Measurements from ENCODE around the gene C11orf21. TPM values are rescaled to one million over a fixed set of nuclear protein-coding genes. Genes with fewer than 3 reads are reported as not detected.

The C11orf21 gene
- total and polyA plus RNA-seq, 10 of the 15 experiments (the other 5 are each of a cell fraction or from before 2014, with no cell fraction given): 0.04 to 0.26 (median 0.11) TPM; not detected in 7

DNA sequence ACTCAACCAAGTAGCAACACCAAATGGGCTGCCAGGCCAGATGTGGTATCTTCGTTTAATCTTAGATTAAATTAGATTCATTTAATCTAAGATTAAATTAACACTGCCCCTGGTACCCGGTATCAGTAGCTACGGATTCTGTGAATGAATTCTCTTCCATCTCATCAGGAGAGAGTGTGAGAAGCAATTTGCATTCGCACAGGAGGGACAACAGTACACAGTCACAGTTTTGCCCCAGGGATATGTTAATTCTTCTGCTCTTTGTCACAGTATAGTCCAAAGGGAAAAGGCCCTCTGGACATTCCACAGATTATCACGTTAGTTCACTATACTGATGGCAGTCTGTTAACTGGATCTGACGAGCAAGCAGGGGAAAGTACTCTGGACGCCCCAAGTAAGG, 54.2 kb downstream of the C11orf21 start:
- no TSS peak for BruUV-seq (replicated peaks)
- 20% methylated on average over 7 of the region's 7 CpGs for WGBS (ENCODE audit: insufficient coverage, insufficient replicate concordance, low lambda C conversion rate, missing lambda C conversion rate)

More for the DNA sequence above, 54.2 kb downstream of the C11orf21 start:
- no peak overlapping the region for H2AFZ ChIP-seq (ENCODE audit: control insufficient read depth, low read depth, low read length)
- H3K27me3 ChIP-seq (replicated peaks in 1 of 2; ENCODE audit: control insufficient read depth in 2 of 2, insufficient read depth in 2 of 2, low read length in 1 of 2): no peaks in the 10 kb centered on the region; a peak in 2 of 4 replicates
- H3K4me3 ChIP-seq: no peak overlapping the region
- TF ChIP-seq SMC3 (IDR thresholded peaks at IDR 0.05; ENCODE audit: borderline replicate concordance, low read length) (no peak), MTA3 (IDR thresholded peaks at IDR 0.05; ENCODE audit: borderline replicate concordance, low read length) (no peak), ATF3 (IDR thresholded peaks at IDR 0.05; ENCODE audit: borderline replicate concordance, extremely low read depth, low read depth, low read length) (no peak), RFX5 (IDR thresholded peaks at IDR 0.05; ENCODE audit: low read depth, low read length) (no peak), POLR2AphosphoS5 (IDR thresholded peaks at IDR 0.05; ENCODE audit: low read length) (no peak), BHLHE40 (IDR thresholded peaks at IDR 0.05; ENCODE audit: borderline replicate concordance in 1 of 2, low read depth in 2 of 2, low read length in 1 of 2) (no peak), PAX5 (IDR thresholded peaks at IDR 0.05; ENCODE audit: borderline replicate concordance, low read depth, low read length) (no peak), SREBF2 (IDR thresholded peaks at IDR 0.05; ENCODE audit: low read length) (no peak), ZBTB33 (IDR thresholded peaks at IDR 0.05) (no peak)
- TF ChIP-seq, protein P1, sequence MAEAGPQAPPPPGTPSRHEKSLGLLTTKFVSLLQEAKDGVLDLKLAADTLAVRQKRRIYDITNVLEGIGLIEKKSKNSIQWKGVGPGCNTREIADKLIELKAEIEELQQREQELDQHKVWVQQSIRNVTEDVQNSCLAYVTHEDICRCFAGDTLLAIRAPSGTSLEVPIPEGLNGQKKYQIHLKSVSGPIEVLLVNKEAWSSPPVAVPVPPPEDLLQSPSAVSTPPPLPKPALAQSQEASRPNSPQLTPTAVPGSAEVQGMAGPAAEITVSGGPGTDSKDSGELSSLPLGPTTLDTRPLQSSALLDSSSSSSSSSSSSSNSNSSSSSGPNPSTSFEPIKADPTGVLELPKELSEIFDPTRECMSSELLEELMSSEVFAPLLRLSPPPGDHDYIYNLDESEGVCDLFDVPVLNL (IDR thresholded peaks at IDR 0.05; ENCODE audit: low read depth, low read length): no peak
- no peak for ATAC-seq
- H3K27ac ChIP-seq (ENCODE audit: control insufficient read depth, insufficient read depth): no peak overlapping the region
- no peaks in the 10 kb centered on the region for H3K36me3 ChIP-seq (ENCODE audit: control insufficient read depth in 2 of 2, insufficient read depth in 2 of 2, low read length in 1 of 2)
- ChIA-PET RAD21 (ENCODE audit: unreplicated experiment) (no interaction called here), POLR2A (no interaction called here), SMC1A (ENCODE audit: uncharacterized antibody, unreplicated experiment) (no interaction called here), CTCF (no interaction called here)
- H3K9me3 ChIP-seq (replicated peaks; ENCODE audit: control insufficient read depth, insufficient read depth, low read length): no peaks in the 10 kb centered on the region
- no peak for FAIRE-seq
- no peak for DNase-seq (ENCODE audit: low read depth, low spot score)
- in situ Hi-C loops (cut with MboI): no loop called here
- H4K20me1 ChIP-seq (ENCODE audit: control insufficient read depth, insufficient read depth): no peaks in the 10 kb centered on the region
- H3K79me2 ChIP-seq (ENCODE audit: control insufficient read depth, insufficient read depth, low read length): no peaks in the 10 kb centered on the region
- H3K4me1 ChIP-seq (ENCODE audit: control insufficient read depth, insufficient read depth, low read length): no peaks in the 10 kb centered on the region
- intact Hi-C loops (cut with micrococcal nuclease; ENCODE audit: unreplicated experiment): no loop called here
- H3K4me2 ChIP-seq (ENCODE audit: control insufficient read depth, insufficient read depth): no peak overlapping the region
- H3K9ac ChIP-seq (ENCODE audit: control insufficient read depth, insufficient read depth, low read length): no peak overlapping the region

Small RNAs within 50 kb of the gene (small RNA-seq; reads per million reads assigned to genes)
- not detected for gene RNU6-878P

Other genes starting within 250 kb of the C11orf21 start
Only the 7 nearest of the 9 such genes appear.
- gene INS, start 140.7 kb downstream of the C11orf21 start, total RNA-seq (2014; rRNA removed): not detected in 2 replicates
- gene INS, start 140.7 kb downstream of the C11orf21 start, total RNA-seq (2014; rRNA removed; fragmentation: Illumina TruSeq; extraction: Trizol): not detected in 2 replicates
- gene INS, start 140.7 kb downstream of the C11orf21 start, total RNA-seq (2021): not detected in 2 replicates
- not detected in 2 replicates for gene INS, start 140.7 kb downstream of the C11orf21 start, polyA plus RNA-seq (2011; rRNA removed)
- not detected in 2 replicates for gene INS, start 140.7 kb downstream of the C11orf21 start, polyA plus RNA-seq (2014; fragmentation: Illumina TruSeq; extraction: Trizol)
- gene INS, start 140.7 kb downstream of the C11orf21 start, polyA plus RNA-seq (2014; fragmentation: Nextera tagmentation; extraction: Ambion mirVana): not detected
- gene INS, start 140.7 kb downstream of the C11orf21 start, polyA plus RNA-seq (2014; rRNA removed): not detected in 2 replicates
- not detected for gene INS, start 140.7 kb downstream of the C11orf21 start, polyA plus RNA-seq (2016; fragmentation: Nextera tagmentation; extraction: Ambion mirVana)
- not detected in 2 replicates for gene TH, start 130.1 kb downstream of the C11orf21 start, total RNA-seq (2014; rRNA removed)
- not detected in 2 replicates for gene TH, start 130.1 kb downstream of the C11orf21 start, total RNA-seq (2014; rRNA removed; fragmentation: Illumina TruSeq; extraction: Trizol)
- not detected in 2 replicates for gene TH, start 130.1 kb downstream of the C11orf21 start, total RNA-seq (2021)
- not detected in 2 replicates for gene TH, start 130.1 kb downstream of the C11orf21 start, polyA plus RNA-seq (2011; rRNA removed)
- gene TH, start 130.1 kb downstream of the C11orf21 start, polyA plus RNA-seq (2014; fragmentation: Illumina TruSeq; extraction: Trizol): not detected in 2 replicates
- gene TH, start 130.1 kb downstream of the C11orf21 start, polyA plus RNA-seq (2014; fragmentation: Nextera tagmentation; extraction: Ambion mirVana): not detected
- gene TH, start 130.1 kb downstream of the C11orf21 start, polyA plus RNA-seq (2014; rRNA removed): not detected in 2 replicates
- not detected for gene TH, start 130.1 kb downstream of the C11orf21 start, polyA plus RNA-seq (2016; fragmentation: Nextera tagmentation; extraction: Ambion mirVana)
- not detected in 2 replicates for gene ASCL2, start 31.3 kb downstream of the C11orf21 start, total RNA-seq (2014; rRNA removed)
- gene ASCL2, start 31.3 kb downstream of the C11orf21 start, total RNA-seq (2014; rRNA removed; fragmentation: Illumina TruSeq; extraction: Trizol): not detected in 2 replicates
- not detected in 2 replicates for gene ASCL2, start 31.3 kb downstream of the C11orf21 start, total RNA-seq (2021)
- not detected in 2 replicates for gene ASCL2, start 31.3 kb downstream of the C11orf21 start, polyA plus RNA-seq (2011; rRNA removed)
- gene ASCL2, start 31.3 kb downstream of the C11orf21 start, polyA plus RNA-seq (2014; fragmentation: Illumina TruSeq; extraction: Trizol): not detected in 2 replicates
- not detected for gene ASCL2, start 31.3 kb downstream of the C11orf21 start, polyA plus RNA-seq (2014; fragmentation: Nextera tagmentation; extraction: Ambion mirVana)
- not detected in 2 replicates for gene ASCL2, start 31.3 kb downstream of the C11orf21 start, polyA plus RNA-seq (2014; rRNA removed)
- not detected for gene ASCL2, start 31.3 kb downstream of the C11orf21 start, polyA plus RNA-seq (2016; fragmentation: Nextera tagmentation; extraction: Ambion mirVana)
- not detected in 2 replicates for gene TSPAN32, start 95 bp upstream of the C11orf21 start, total RNA-seq (2014; rRNA removed)
- gene TSPAN32, start 95 bp upstream of the C11orf21 start, total RNA-seq (2014; rRNA removed; fragmentation: Illumina TruSeq; extraction: Trizol): not detected in 2 replicates
- not detected in 2 replicates for gene TSPAN32, start 95 bp upstream of the C11orf21 start, total RNA-seq (2021)
- gene TSPAN32, start 95 bp upstream of the C11orf21 start, polyA plus RNA-seq (2011; rRNA removed): 0.09 TPM in 1 of 2 replicates, not detected in the other
- gene TSPAN32, start 95 bp upstream of the C11orf21 start, polyA plus RNA-seq (2014; fragmentation: Illumina TruSeq; extraction: Trizol): not detected in 2 replicates
- gene TSPAN32, start 95 bp upstream of the C11orf21 start, polyA plus RNA-seq (2014; fragmentation: Nextera tagmentation; extraction: Ambion mirVana): not detected
- 0.08 TPM in 1 of 2 replicates, not detected in the other for gene TSPAN32, start 95 bp upstream of the C11orf21 start, polyA plus RNA-seq (2014; rRNA removed)
- gene TSPAN32, start 95 bp upstream of the C11orf21 start, polyA plus RNA-seq (2016; fragmentation: Nextera tagmentation; extraction: Ambion mirVana): under 1 TPM in 1 of 2 experiments, not detected in 1; 0.08 TPM
- gene CD81, start 75.4 kb upstream of the C11orf21 start, total RNA-seq (2014; rRNA removed): 58.2 and 59.2 TPM in 2 replicates
- 48.9 and 55.3 TPM in 2 replicates for gene CD81, start 75.4 kb upstream of the C11orf21 start, total RNA-seq (2014; rRNA removed; fragmentation: Illumina TruSeq; extraction: Trizol)
- gene CD81, start 75.4 kb upstream of the C11orf21 start, total RNA-seq (2021): 145 TPM in 2 replicates
- 55.2 and 106 TPM in 2 replicates for gene CD81, start 75.4 kb upstream of the C11orf21 start, polyA plus RNA-seq (2011; rRNA removed)
- gene CD81, start 75.4 kb upstream of the C11orf21 start, polyA plus RNA-seq (2014; fragmentation: Illumina TruSeq; extraction: Trizol): 49.0 and 99.3 TPM in 2 replicates
- gene CD81, start 75.4 kb upstream of the C11orf21 start, polyA plus RNA-seq (2014; fragmentation: Nextera tagmentation; extraction: Ambion mirVana): 1 to 10 TPM; 2.0 to 7.8 TPM
- 118 and 139 TPM in 2 replicates for gene CD81, start 75.4 kb upstream of the C11orf21 start, polyA plus RNA-seq (2014; rRNA removed)
- 10 to 100 TPM; 18.1 to 24.1 TPM for gene CD81, start 75.4 kb upstream of the C11orf21 start, polyA plus RNA-seq (2016; fragmentation: Nextera tagmentation; extraction: Ambion mirVana)
- 49.0 and 52.2 TPM in 2 replicates for gene TSSC4, start 98.8 kb upstream of the C11orf21 start, total RNA-seq (2014; rRNA removed)
- 15.9 and 19.0 TPM in 2 replicates for gene TSSC4, start 98.8 kb upstream of the C11orf21 start, total RNA-seq (2014; rRNA removed; fragmentation: Illumina TruSeq; extraction: Trizol)
- gene TSSC4, start 98.8 kb upstream of the C11orf21 start, total RNA-seq (2021): 52.6 and 55.4 TPM in 2 replicates
- gene TSSC4, start 98.8 kb upstream of the C11orf21 start, polyA plus RNA-seq (2011; rRNA removed): 6.4 and 14.7 TPM in 2 replicates
- 0.36 and 5.3 TPM in 2 replicates for gene TSSC4, start 98.8 kb upstream of the C11orf21 start, polyA plus RNA-seq (2014; fragmentation: Illumina TruSeq; extraction: Trizol)
- gene TSSC4, start 98.8 kb upstream of the C11orf21 start, polyA plus RNA-seq (2014; fragmentation: Nextera tagmentation; extraction: Ambion mirVana): 1 to 10 TPM in 1 of 2 experiments, under 1 TPM in 1; 0.69 to 5.3 TPM
- gene TSSC4, start 98.8 kb upstream of the C11orf21 start, polyA plus RNA-seq (2014; rRNA removed): 32.3 and 43.8 TPM in 2 replicates
- 10 to 100 TPM; 62.8 to 70.1 TPM for gene TSSC4, start 98.8 kb upstream of the C11orf21 start, polyA plus RNA-seq (2016; fragmentation: Nextera tagmentation; extraction: Ambion mirVana)
- gene TRPM5, start 142.6 kb upstream of the C11orf21 start, total RNA-seq (2014; rRNA removed): not detected in 2 replicates
- gene TRPM5, start 142.6 kb upstream of the C11orf21 start, total RNA-seq (2014; rRNA removed; fragmentation: Illumina TruSeq; extraction: Trizol): not detected in 2 replicates
- gene TRPM5, start 142.6 kb upstream of the C11orf21 start, total RNA-seq (2021): not detected in 2 replicates
- gene TRPM5, start 142.6 kb upstream of the C11orf21 start, polyA plus RNA-seq (2011; rRNA removed): not detected in 2 replicates
- not detected in 2 replicates for gene TRPM5, start 142.6 kb upstream of the C11orf21 start, polyA plus RNA-seq (2014; fragmentation: Illumina TruSeq; extraction: Trizol)
- not detected for gene TRPM5, start 142.6 kb upstream of the C11orf21 start, polyA plus RNA-seq (2014; fragmentation: Nextera tagmentation; extraction: Ambion mirVana)
- gene TRPM5, start 142.6 kb upstream of the C11orf21 start, polyA plus RNA-seq (2014; rRNA removed): not detected in 2 replicates
- gene TRPM5, start 142.6 kb upstream of the C11orf21 start, polyA plus RNA-seq (2016; fragmentation: Nextera tagmentation; extraction: Ambion mirVana): not detected